ENCODE measurements around the gene ZC3H10.

ZC3H10 gene

GRCh38 chr12:56127888-56128669 is 10.0 kb downstream of the ZC3H10 start, which contains the start of gene ESYT1:
ESYT1 (plus strand) TSS chr12:56128267; CDS start chr12:56128320, 53 bp downstream.
- DNase-seq (ENCODE audit: low read depth in 2 of 2), result peak; percentile 91 to 92

- no peak for DNase-seq (ENCODE audit: low read depth in 2 of 2)
Observed at GRCh38 chr12:56128670-56129205, 10.7 kb downstream of the ZC3H10 start.

GRCh38 chr12:56129206-56129941 is 11.3 kb downstream of the ZC3H10 start:
- DNase-seq (ENCODE audit: low read depth in 2 of 2), result peak; percentile 72 to 77

- no peak for DNase-seq (ENCODE audit: low read depth in 2 of 2)
Observed at GRCh38 chr12:56129942-56130495, 12.0 kb downstream of the ZC3H10 start.

GRCh38 chr12:56130876-56131275 is 12.8 kb downstream of the ZC3H10 start:
- DNase-seq (ENCODE audit: low read depth in 2 of 2), result no peak

GRCh38 chr12:56134897-56135296 is 16.8 kb downstream of the ZC3H10 start:
- DNase-seq (ENCODE audit: low read depth in 2 of 2), result no peak

- DNase-seq (ENCODE audit: low read depth in 2 of 2), result no peak
Observed at GRCh38 chr12:56137853-56138571, 19.9 kb downstream of the ZC3H10 start.

GRCh38 chr12:56141946-56142784 is 24.1 kb downstream of the ZC3H10 start:
- DNase-seq (ENCODE audit: low read depth in 2 of 2), result no peak

- DNase-seq (ENCODE audit: low read depth in 2 of 2), result no peak
Observed at GRCh38 chr12:56143217-56143616, 25.2 kb downstream of the ZC3H10 start.

GRCh38 chr12:56143870-56144269 is 25.8 kb downstream of the ZC3H10 start:
- no peak for DNase-seq (ENCODE audit: low read depth in 2 of 2)

GRCh38 chr12:56145217-56145616 is 27.2 kb downstream of the ZC3H10 start:
- no peak for DNase-seq (ENCODE audit: low read depth in 2 of 2)

GRCh38 chr12:56146492-56147460 is 28.7 kb downstream of the ZC3H10 start:
- no peak for DNase-seq (ENCODE audit: low read depth in 2 of 2)

- DNase-seq (ENCODE audit: low read depth in 2 of 2), result no peak
Observed at GRCh38 chr12:56150563-56150962, 32.5 kb downstream of the ZC3H10 start.

- DNase-seq (ENCODE audit: low read depth in 2 of 2), result peak; percentile 51 to 55
Observed at GRCh38 chr12:56151672-56152131, 33.6 kb downstream of the ZC3H10 start.

GRCh38 chr12:56152132-56152755 is 34.2 kb downstream of the ZC3H10 start, which contains the start of gene MYL6B:
MYL6B (plus strand) TSS chr12:56152587; CDS start chr12:56153919, 1,332 bp downstream.
- DNase-seq (ENCODE audit: low read depth in 2 of 2), result peak; percentile 92 to 93

- DNase-seq (ENCODE audit: low read depth in 2 of 2), result no peak
Observed at GRCh38 chr12:56152756-56153677, 35.0 kb downstream of the ZC3H10 start.

- no peak for DNase-seq (ENCODE audit: low read depth in 2 of 2)
Observed at GRCh38 chr12:56153678-56154065, 35.6 kb downstream of the ZC3H10 start.

GRCh38 chr12:56154246-56154771 is 36.2 kb downstream of the ZC3H10 start:
- no peak for DNase-seq (ENCODE audit: low read depth in 2 of 2)
